Fibroblast of skin of right quadriceps (primary cell): ENCODE data around the gene HIVEP3.
"Not testable (repeated sequence)": the region's sequence is repeated elsewhere in the genome, so short reads cannot be mapped to it uniquely, and the experiment has no call there.

Experiments
- DNase-seq: peaks from one replicate; pipeline ENCODE4 v3.0.0-alpha.2; 2013

Gene HIVEP3

DNA sequence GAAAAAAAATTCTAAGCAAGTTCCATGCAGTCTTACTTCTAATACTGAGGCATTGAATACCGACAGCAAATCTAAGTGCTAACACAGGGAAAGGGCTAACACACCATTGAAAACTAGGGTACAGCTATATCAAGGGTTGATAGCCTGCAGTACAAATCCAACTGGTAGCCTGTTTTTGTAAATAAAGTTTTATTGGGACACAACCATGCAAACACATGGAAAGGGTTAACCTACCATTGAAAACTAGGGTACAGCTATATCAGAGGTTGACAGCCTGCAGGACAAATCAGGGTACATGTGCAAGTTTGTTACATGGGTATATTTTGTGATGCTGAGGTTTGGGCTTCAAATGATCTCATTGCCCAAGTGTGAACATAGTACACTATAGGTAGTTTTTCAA is 212.9 kb downstream of the HIVEP3 start:
- DNase-seq = no peak

DNA sequence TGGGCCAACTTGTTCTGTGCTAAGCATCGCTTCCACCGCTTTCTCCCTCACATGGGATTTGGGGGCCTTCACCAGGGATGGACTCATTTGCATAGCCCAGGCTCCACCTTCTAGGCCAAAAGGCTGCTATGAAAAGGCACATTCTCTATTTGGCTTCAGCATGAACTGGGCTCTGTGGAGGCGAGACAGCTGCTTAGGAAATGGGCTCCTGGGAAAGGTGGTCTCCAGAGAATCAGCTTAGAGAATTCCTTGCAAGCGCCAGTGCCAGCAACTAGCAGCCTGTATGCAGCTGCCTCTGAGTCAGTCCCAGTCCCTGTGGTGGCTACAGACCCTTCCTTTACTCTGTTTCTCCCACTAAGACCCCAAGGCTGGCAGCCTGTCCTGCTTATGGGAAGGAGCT is 214.5 kb downstream of the HIVEP3 start:
- DNase-seq = no peak

DNA sequence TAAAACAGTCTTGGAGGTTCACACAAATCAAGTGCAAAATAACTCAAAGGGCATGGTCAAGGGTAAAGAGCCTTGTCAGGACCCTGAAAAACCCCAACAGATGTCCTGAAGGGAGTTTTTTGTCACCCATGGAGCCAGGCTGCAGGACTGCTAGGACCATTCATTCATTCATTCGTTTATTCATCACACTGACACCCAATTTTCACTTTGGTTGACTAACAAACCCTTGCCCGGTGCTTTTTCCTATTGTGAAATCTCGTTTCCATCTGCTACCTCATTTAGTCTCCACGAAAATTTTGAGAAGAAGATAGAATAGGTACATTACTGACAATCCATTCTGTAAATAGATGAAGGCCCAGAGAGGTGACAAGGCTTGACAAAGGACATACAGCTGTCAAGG is 216.0 kb downstream of the HIVEP3 start:
- no peak for DNase-seq

GRCh38 chr1:41700986-41701535 is 217.7 kb downstream of the HIVEP3 start:
- DNase-seq = no peak

GRCh38 chr1:41700581-41700980 is 218.1 kb downstream of the HIVEP3 start:
- no peak for DNase-seq

- no peak for DNase-seq
Measured at GRCh38 chr1:41699861-41700248, 218.9 kb downstream of the HIVEP3 start.

DNA sequence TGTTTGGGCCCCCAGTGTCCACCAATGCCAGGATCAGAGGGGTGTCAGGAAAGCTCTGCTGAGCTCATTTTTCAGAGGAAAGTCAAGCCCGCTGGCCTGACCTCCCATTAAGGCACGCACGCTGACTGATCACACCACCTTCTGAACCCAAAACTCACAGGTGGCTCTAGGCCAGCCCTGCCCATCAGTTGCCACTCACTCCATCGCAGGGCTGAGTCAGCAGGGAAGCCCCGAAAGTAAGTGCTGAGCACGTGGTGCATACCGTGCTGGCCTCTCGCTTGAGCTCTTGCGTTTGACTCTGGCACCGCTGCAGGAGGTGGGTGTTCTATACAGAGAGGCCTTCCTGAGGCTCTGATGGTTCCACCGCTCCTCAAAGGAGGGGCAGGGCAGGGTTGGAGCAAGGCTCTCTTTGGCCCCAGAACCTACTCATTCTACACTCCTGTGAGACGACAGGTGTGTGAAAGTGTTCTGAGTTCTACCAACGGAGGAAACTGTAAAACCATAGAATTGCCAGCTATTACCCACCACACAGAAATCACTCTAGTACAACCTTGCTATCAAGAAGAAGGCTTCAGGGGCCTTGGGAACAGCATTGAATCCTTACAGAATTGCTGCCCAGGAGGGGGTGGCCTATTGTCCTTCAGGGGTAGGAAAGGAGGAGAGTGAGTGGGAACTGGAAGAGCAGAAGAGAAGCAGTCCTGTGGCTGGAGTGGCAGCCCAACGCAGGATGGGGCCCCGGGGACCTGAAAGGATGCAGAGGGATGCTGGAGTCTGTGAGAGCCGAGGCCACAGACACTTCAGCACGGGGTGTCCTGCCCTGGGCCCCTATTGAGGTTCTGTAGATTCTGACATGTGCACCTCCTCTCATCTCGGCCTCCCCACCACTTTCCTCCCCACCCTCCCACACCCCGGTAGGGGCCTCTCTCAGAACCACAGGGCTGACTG is 219.5 kb downstream of the HIVEP3 start:
- no peak for DNase-seq

DNA sequence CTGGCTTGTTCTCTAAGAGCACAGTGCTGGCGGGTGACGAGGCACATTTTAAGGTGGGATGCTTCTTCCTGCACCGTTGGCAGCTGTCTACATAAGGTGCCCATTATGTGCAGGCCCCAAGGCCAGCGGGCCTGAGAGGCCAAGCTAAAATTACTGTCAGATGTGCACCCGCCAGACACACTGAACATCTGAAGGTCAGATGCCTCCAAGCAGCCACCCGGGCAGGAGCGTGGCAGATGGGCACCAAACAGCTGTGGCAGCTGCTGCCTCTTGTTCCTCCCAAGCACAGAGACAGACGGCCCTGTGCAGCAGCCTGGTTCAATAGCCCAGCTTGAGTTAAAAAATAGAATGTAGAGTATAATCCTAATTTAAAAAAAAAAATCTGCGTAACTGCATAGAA is 222.3 kb downstream of the HIVEP3 start:
- DNase-seq = no peak

DNA sequence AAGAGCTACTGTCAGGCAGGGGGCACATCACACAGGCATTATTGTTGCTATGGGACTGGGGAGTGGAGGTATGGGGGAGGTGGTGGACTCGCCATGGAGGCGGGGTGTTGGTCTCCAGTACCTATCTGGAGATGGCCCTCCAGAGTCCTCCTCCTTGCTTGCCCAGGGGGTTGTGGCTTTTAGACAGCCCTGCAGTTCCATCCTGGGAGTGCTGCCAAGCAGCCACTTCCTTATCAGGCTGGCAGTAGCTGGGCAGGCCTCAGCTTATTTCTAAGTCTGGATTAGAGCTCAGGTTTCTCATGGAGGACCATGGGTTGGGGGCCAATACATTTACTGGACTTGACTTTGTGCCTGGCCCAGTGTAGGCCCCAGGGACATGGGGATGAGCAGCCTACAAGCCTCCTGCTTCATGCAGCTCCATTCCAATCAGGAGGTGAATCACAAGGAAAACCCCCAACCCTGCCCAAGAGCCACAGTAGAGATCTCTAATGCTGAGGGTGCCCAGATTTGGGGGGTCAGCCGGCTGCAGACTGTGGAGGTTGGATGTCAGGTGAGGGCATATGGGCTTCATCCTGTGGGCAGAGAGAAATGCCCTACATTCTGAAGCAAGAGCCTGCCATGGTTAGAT is 223.5 kb downstream of the HIVEP3 start:
- no peak for DNase-seq

DNA sequence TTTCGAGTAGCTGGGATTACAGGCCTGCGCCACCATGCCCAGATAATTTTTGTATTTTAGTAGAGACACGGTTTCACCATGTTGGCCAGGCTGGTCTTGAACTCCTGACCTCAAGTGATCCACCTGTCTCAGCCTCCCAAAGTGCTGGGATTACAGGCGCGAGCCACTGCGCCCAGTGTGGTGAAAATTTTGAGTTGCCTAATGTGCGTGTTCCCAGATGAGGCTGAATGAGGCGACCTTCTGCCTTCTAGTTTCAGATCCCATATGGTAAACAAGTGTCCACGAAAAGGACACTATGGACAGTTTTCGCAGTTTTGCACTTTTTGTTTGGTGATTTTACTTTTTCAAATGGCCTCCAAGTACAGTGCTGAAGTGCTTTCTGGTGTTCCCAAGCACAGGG is 226.8 kb downstream of the HIVEP3 start:
- not testable (repeated sequence) for DNase-seq

DNA sequence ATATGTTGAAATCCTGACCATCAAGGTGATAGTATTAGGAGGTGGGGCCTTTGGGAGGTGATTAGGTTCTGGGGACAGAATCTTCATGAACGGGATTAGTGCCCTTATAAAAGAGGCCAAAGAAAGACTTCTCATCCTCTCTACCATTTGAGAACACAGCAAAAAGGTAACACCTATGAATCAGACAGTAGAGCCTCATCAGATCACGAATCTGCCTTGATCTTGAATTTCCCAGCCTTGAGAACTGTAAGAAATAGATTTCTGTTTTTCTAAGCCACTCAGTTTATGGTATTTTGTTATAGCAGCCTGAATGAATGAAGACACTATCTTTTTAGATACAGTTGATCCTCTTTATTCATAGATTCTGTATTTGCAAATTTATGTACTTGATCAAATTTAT is 227.3 kb downstream of the HIVEP3 start:
- no peak for DNase-seq

- DNase-seq = no peak
Measured at GRCh38 chr1:41690331-41690730, 228.4 kb downstream of the HIVEP3 start.

- no peak for DNase-seq
Measured at GRCh38 chr1:41689558-41689981, 229.2 kb downstream of the HIVEP3 start.

DNA sequence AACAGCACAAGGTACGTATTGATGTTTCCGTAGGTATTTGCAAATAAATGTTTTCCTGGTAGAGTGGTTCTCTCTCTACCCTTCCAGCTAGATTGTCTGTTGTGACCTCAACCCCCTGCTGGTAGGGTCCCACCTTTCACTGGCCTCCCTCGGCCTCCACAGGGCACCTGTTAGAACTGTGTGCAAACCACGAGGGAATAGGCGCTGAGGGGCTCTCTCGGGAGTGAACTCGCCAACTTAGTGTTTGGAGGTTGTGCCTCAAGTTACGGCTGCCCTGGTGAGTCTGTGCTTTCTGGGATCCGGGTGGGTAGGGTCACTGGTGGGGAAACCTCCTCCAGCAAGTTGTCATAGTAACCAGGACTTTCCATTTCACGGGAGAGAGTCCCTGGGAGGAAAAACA is 229.6 kb downstream of the HIVEP3 start:
- DNase-seq = no peak

GRCh38 chr1:41687007-41687406 is 231.7 kb downstream of the HIVEP3 start:
- DNase-seq = no peak

DNA sequence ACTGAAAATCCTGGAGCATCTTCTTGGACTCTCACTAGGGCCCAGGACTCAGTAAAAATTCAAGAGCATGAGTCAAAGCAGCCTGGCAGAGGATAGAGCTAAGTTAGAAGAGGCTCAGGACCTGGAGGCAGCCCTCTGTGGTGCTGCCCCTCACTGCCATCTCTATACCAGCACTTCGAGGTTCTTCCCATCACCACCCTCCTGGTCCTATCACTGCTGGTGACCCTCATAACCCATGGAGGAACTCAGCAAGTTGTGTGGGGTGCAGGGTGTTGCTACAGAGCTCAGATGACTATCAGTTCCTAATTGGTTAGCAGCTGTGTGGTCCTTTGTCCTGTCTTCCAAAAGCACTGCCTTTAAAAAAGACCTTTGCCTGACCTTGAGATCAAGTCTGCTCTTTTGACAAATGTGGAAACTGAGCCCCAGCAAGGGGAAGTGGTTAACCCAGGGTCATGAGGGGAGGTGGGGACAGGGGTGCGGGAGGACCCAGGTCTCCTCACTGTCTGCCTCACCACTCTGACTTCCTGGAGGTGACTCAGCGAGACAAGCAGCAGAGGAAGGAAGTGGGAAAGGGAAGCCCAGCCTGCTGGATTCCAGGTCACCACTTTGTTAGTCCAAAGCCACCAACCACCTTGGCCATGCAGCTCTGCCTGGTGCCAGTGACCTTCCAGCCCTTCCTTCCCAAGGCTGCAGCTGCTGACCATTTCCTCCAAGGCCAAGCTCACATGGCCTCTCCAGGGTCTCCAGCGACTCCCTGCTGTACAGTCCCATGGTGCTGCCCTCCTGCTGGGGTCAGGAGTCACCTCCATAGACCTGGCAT is 234.8 kb downstream of the HIVEP3 start:
- DNase-seq = peak; percentile 50

- peak; percentile 85 for DNase-seq
Measured at GRCh38 chr1:41682845-41683625, 235.7 kb downstream of the HIVEP3 start.

- DNase-seq = no peak
Measured at GRCh38 chr1:41682149-41682548, 236.6 kb downstream of the HIVEP3 start.

- DNase-seq = peak; percentile 86
Measured at GRCh38 chr1:41681331-41682098, 237.2 kb downstream of the HIVEP3 start.

DNA sequence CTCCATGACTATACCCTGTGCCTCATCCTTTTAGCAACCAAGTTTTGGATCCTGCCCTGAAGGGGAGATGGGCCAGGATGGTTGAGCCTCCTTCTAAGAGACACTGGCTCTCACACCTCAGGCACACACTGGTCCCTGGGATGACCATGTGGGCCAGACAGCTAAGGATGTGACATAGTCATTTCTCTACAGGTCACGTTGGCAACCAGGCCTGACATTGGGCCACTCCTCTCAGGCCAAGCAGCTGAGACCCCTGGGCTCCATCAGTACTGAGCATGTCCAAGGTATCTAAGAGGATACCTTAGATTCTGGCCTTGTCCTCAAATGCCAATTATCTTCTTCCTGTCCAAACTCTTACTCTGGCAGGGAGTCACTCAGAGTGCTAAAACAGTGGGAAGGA is 238.7 kb downstream of the HIVEP3 start:
- DNase-seq = no peak

GRCh38 chr1:41679531-41679930 is 239.2 kb downstream of the HIVEP3 start:
- DNase-seq = no peak
